ENCODE measurements around the gene SEMA5B. TPM values are rescaled to one million over a fixed set of nuclear protein-coding genes. Genes with fewer than 3 reads are reported as not detected.

Gene SEMA5B
- 0.43 and 0.75 TPM in 2 replicates for polyA plus RNA-seq (2012; rRNA removed)
- 0.08 and 0.16 TPM in 2 replicates for polyA plus RNA-seq (2012; cell fraction: cytosol; rRNA removed)
- 0.19 and 0.69 TPM in 2 replicates for polyA plus RNA-seq (2012; cell fraction: nucleus; rRNA removed)

GRCh38 chr3:123027292-123028232 is at the start of gene SEMA5B:
TSS of gene SEMA5B (minus strand) at chr3:123027763. CDS start at chr3:122961263, 66,500 bp downstream.
- H3K4me3 ChIP-seq (ENCODE audit: low read depth in 2 of 2, low read length in 1 of 2): peak within 1 kb of the TSS; percentile 50 to 63
- no peaks in the 10 kb centered on the region for H3F3A ChIP-seq (replicated peaks; ENCODE audit: insufficient read depth)
- H3K9me3 ChIP-seq: no peaks in the 10 kb centered on the region
- no peaks in the 10 kb centered on the region for H3K9me2 ChIP-seq
- ChIA-PET POLR2A (interaction anchor here (1.0 to 1.3 kb wide), 2 partner anchors 35 to 84 kb away, joined by 3 to 4 read pairs; no protein-coding TSS in a partner anchor), CTCF (interaction anchor here (0.6 to 13.4 kb wide), 59 partner anchors 9 to 1419 kb away, joined by 3 to 342 read pairs (median 4); partner anchors contain the start of gene PDIA5)
- 2% methylated on average over 43 of the region's 94 CpGs for WGBS (ENCODE audit: low lambda C conversion rate)
- peak within 1 kb of the TSS; percentile 67 for H2AFZ ChIP-seq (ENCODE audit: low read depth)
- H3K4me2 ChIP-seq: peak within 1 kb of the TSS; percentile 96
- H3K27ac ChIP-seq (ENCODE audit: low read depth in 2 of 2, low read length in 1 of 2): no peak within 1 kb of the TSS
- peak; percentile 85 for DNase-seq
- no peak within 1 kb of the TSS for H3K9ac ChIP-seq
- no peaks in the 10 kb centered on the region for H3K79me2 ChIP-seq (ENCODE audit: insufficient read depth)
- H3K36me3 ChIP-seq (replicated peaks in 1 of 2; ENCODE audit: control insufficient read depth in 1 of 2, insufficient read depth in 2 of 2, low read length in 1 of 2): no peaks in the 10 kb centered on the region
- no peaks in the 10 kb centered on the region for H4K20me1 ChIP-seq (ENCODE audit: insufficient read depth)
- TF ChIP-seq SIN3A (IDR thresholded peaks at IDR 0.05; ENCODE audit: borderline replicate concordance, low read depth, low read length): no peak
- 0 out of 2 replicates have a peak, but pooled peaks have one; percentile 11 for TF ChIP-seq EZH2phosphoT487 (IDR thresholded peaks at IDR 0.05; ENCODE audit: borderline replicate concordance, low read depth)
- TF ChIP-seq, protein P1, sequence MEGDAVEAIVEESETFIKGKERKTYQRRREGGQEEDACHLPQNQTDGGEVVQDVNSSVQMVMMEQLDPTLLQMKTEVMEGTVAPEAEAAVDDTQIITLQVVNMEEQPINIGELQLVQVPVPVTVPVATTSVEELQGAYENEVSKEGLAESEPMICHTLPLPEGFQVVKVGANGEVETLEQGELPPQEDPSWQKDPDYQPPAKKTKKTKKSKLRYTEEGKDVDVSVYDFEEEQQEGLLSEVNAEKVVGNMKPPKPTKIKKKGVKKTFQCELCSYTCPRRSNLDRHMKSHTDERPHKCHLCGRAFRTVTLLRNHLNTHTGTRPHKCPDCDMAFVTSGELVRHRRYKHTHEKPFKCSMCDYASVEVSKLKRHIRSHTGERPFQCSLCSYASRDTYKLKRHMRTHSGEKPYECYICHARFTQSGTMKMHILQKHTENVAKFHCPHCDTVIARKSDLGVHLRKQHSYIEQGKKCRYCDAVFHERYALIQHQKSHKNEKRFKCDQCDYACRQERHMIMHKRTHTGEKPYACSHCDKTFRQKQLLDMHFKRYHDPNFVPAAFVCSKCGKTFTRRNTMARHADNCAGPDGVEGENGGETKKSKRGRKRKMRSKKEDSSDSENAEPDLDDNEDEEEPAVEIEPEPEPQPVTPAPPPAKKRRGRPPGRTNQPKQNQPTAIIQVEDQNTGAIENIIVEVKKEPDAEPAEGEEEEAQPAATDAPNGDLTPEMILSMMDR (IDR thresholded peaks at IDR 0.05): peak; percentile 56
- peak; percentile 32; the same call in 1 of the 2 replicates for TF ChIP-seq RAD21 (IDR thresholded peaks at IDR 0.05; ENCODE audit: low read length)
- peak; percentile 42 for TF ChIP-seq SMC3 (IDR thresholded peaks at IDR 0.05; ENCODE audit: low read depth, low read length)
- TF ChIP-seq GATA2 (CRISPR knock-in tag; IDR thresholded peaks at IDR 0.05): no peak
- H3K4me1 ChIP-seq (ENCODE audit: control insufficient read depth in 1 of 2, insufficient read depth in 2 of 2, low read depth in 1 of 2, low read length in 1 of 2): peaks cover 0 to 23% of the 10 kb centered on the region in 2 experiments; a peak in 2 of 4 replicates
- peaks cover 45% of the 10 kb centered on the region for H3K27me3 ChIP-seq (ENCODE audit: insufficient read depth)

DNA sequence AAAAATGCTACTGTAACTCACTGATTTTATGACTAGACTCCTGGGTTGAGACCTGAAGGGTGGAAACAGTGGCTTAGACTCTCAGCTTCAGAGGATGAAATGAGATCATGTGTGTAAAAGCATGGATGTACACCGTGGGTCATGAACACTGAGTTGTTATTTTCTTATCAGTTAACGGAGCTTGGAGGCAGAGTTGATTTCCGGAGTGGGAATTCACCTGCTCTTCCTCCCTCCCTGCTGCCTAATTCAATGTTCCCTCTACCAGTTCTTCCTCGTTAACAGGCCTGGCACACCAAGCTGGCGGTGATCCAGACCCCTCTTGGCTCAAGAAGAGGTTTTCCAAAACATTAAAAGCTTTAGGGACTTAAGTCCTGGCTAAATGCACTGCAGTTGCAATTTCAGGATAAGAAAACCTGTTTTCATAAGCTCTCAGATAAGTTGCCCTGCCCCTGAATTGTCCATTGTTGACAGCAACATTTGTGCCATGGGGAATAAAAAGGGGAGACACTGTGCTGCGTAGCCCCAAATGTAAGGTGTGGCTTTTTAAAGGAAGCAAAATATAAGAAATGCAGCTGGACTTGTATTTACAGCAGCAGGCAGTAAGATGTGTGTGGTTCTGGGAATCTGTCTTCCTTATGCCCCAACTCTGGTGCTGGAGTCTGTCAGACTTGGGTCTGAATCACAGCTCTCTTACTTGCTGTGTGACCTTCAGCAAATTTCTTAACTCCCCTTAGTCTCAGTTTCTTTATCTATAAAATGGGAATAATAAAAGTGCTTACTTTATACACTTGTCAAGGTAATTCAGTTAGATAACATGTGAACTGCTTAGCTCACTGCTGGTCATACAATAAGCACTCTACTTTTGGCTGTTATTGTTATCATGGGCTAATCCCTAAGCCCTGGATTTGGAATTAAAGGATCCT is 49.2 kb upstream of the SEMA5B start:
- no peaks in the 10 kb centered on the region for H3K9me2 ChIP-seq
- H3K36me3 ChIP-seq (replicated peaks in 1 of 2; ENCODE audit: control insufficient read depth in 1 of 2, insufficient read depth in 2 of 2, low read length in 1 of 2): no peaks in the 10 kb centered on the region
- H3K27me3 ChIP-seq (ENCODE audit: insufficient read depth): no peaks in the 10 kb centered on the region
- no peak overlapping the region for H3K9ac ChIP-seq
- 56% methylated on average over 6 of the region's 6 CpGs for WGBS (ENCODE audit: low lambda C conversion rate)
- CTCF ChIA-PET: interaction anchor here (0.8 to 2.1 kb wide), 8 partner anchors 9 to 134 kb away, joined by 3 to 13 read pairs (median 3); partner anchors contain the start of genes PDIA5 and SEMA5B
- H3F3A ChIP-seq (replicated peaks; ENCODE audit: insufficient read depth): peaks cover 18% of the 10 kb centered on the region
- POLR2A ChIA-PET: interaction anchor here (0.5 to 1.5 kb wide), 2 partner anchors 10 to 20 kb away, joined by 4 to 9 read pairs; partner anchors contain the start of gene PDIA5
- H2AFZ ChIP-seq (ENCODE audit: low read depth): no peak overlapping the region
- H3K4me3 ChIP-seq (ENCODE audit: low read depth in 2 of 2, low read length in 1 of 2): no peak overlapping the region
- H4K20me1 ChIP-seq (ENCODE audit: insufficient read depth): peaks cover 86% of the 10 kb centered on the region
- DNase-seq: peak; percentile 45
- no peaks in the 10 kb centered on the region for H3K9me3 ChIP-seq
- H3K4me2 ChIP-seq: 0 out of 2 replicates have a peak overlapping the region, but pooled peaks have one; percentile 19
- H3K27ac ChIP-seq (ENCODE audit: low read depth in 2 of 2, low read length in 1 of 2): peak overlapping the region; percentile 21 to 80; a peak in 3 of 4 replicates
- peaks cover 36 to 52% of the 10 kb centered on the region in 2 experiments for H3K4me1 ChIP-seq (ENCODE audit: control insufficient read depth in 1 of 2, insufficient read depth in 2 of 2, low read depth in 1 of 2, low read length in 1 of 2)
- H3K79me2 ChIP-seq (ENCODE audit: insufficient read depth): peaks cover 90% of the 10 kb centered on the region
- TF ChIP-seq, protein P2, sequence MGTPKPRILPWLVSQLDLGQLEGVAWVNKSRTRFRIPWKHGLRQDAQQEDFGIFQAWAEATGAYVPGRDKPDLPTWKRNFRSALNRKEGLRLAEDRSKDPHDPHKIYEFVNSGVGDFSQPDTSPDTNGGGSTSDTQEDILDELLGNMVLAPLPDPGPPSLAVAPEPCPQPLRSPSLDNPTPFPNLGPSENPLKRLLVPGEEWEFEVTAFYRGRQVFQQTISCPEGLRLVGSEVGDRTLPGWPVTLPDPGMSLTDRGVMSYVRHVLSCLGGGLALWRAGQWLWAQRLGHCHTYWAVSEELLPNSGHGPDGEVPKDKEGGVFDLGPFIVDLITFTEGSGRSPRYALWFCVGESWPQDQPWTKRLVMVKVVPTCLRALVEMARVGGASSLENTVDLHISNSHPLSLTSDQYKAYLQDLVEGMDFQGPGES (IDR thresholded peaks at IDR 0.05; ENCODE audit: low read depth, low read length): no peak
- TF ChIP-seq RFX5 (IDR thresholded peaks at IDR 0.05; ENCODE audit: low read length) (no peak), POLR2AphosphoS5 (IDR thresholded peaks at IDR 0.05; ENCODE audit: low read depth, low read length) (no peak), FOXM1 (IDR thresholded peaks at IDR 0.05; ENCODE audit: low read depth) (no peak), CHD2 (IDR thresholded peaks at IDR 0.05; ENCODE audit: low read length, partially characterized antibody) (no peak), ZBTB33 (IDR thresholded peaks at IDR 0.05; ENCODE audit: borderline replicate concordance, low read depth) (no peak), FOSL2 (IDR thresholded peaks at IDR 0.05; ENCODE audit: borderline replicate concordance, low read depth) (no peak), MEF2A (IDR thresholded peaks at IDR 0.05; ENCODE audit: borderline replicate concordance, low read depth) (no peak), ELF1 (IDR thresholded peaks at IDR 0.05) (no peak), RAD21 (IDR thresholded peaks at IDR 0.05; ENCODE audit: low read length) (no peak; the same call in 1 of the 2 replicates)
